ENCODE measurements around the gene ANKLE2.
"Not testable (repeated sequence)": the region's sequence is repeated elsewhere in the genome, so short reads cannot be mapped to it uniquely, and the experiment has no call there.

The ANKLE2 gene

GRCh38 chr12:132698341-132698740, 63.3 kb downstream of the ANKLE2 start:
- H2BK120ac ChIP-seq (ENCODE audit: low read depth, low read length) = no peak overlapping the region
- H3K36me3 ChIP-seq (replicated peaks in 1 of 2; ENCODE audit: control insufficient read depth in 2 of 2, insufficient read depth in 2 of 2, low read length in 2 of 2) = peaks cover 21 to 79% of the 10 kb centered on the region in 2 donors
- DNase-seq (ENCODE audit: low spot score) = no peak
- H3K4me3 ChIP-seq (ENCODE audit: low read length in 2 of 2) = no peak overlapping the region
- no peak overlapping the region for H2AK5ac ChIP-seq (ENCODE audit: low read depth, low read length)
- H3K18ac ChIP-seq (ENCODE audit: low read length) = no peak overlapping the region
- no peak overlapping the region for H3K4ac ChIP-seq (ENCODE audit: low read length)
- peaks cover 5% of the 10 kb centered on the region for H3K79me1 ChIP-seq (ENCODE audit: low read depth, low read length)
- no peak overlapping the region for H3K4me2 ChIP-seq (ENCODE audit: insufficient read depth, low read length, poor library complexity, severe bottlenecking)
- H2BK5ac ChIP-seq (ENCODE audit: low read length) = no peak overlapping the region
- H2BK12ac ChIP-seq (ENCODE audit: low read length) = no peak overlapping the region
- H4K8ac ChIP-seq (ENCODE audit: low read depth, low read length) = no peak overlapping the region
- no peak overlapping the region for H2AFZ ChIP-seq (ENCODE audit: low read length)
- H3K4me1 ChIP-seq (ENCODE audit: control insufficient read depth in 2 of 2, insufficient read depth in 1 of 2, low read depth in 1 of 2, low read length in 2 of 2) = peaks cover 0 to under 1% of the 10 kb centered on the region in 2 donors
- H3K9me3 ChIP-seq (replicated peaks in 1 of 2; ENCODE audit: control insufficient read depth in 2 of 2, insufficient read depth in 1 of 2, low read depth in 1 of 2, low read length in 2 of 2) = no peaks in the 10 kb centered on the region
- no peaks in the 10 kb centered on the region for H3K27me3 ChIP-seq (ENCODE audit: control insufficient read depth in 3 of 3, insufficient read depth in 3 of 3, low read depth in 1 of 3, low read length in 3 of 3)
- no peak overlapping the region for H3K23ac ChIP-seq (ENCODE audit: low read depth, low read length, poor library complexity)
- no peak overlapping the region for H4K91ac ChIP-seq (ENCODE audit: low read depth, low read length, poor library complexity)
- H3K27ac ChIP-seq (replicated peaks; ENCODE audit: low read length) = no peak overlapping the region
- no CpG with 5 or more reads among the region's 5 CpGs for WGBS, 2 donors (ENCODE audit: extremely low coverage in 2 of 2, insufficient read length in 2 of 2, insufficient replicate concordance in 1 of 2)
- no peak overlapping the region for H3K14ac ChIP-seq (ENCODE audit: low read length)
- no peak overlapping the region for H3K9ac ChIP-seq (ENCODE audit: low read depth, low read length, poor library complexity)
- H2BK15ac ChIP-seq (ENCODE audit: low read length) = no peak overlapping the region

GRCh38 chr12:132695431-132695830, 66.2 kb downstream of the ANKLE2 start:
- Histone ChIP-seq H2BK5ac (ENCODE audit: low read length) (no peak overlapping the region), H3K4ac (ENCODE audit: low read length) (no peak overlapping the region), H3K79me1 (ENCODE audit: low read depth, low read length) (peaks cover 2% of the 10 kb centered on the region), H2BK120ac (ENCODE audit: low read depth, low read length) (no peak overlapping the region), H2AFZ (ENCODE audit: low read length) (no peak overlapping the region), H3K36me3 (replicated peaks in 1 of 2; ENCODE audit: control insufficient read depth in 2 of 2, insufficient read depth in 2 of 2, low read length in 2 of 2) (peaks cover 13 to 66% of the 10 kb centered on the region in 2 donors), H3K9me3 (replicated peaks in 1 of 2; ENCODE audit: control insufficient read depth in 2 of 2, insufficient read depth in 1 of 2, low read depth in 1 of 2, low read length in 2 of 2) (no peaks in the 10 kb centered on the region), H3K27me3 (ENCODE audit: control insufficient read depth in 3 of 3, insufficient read depth in 3 of 3, low read depth in 1 of 3, low read length in 3 of 3) (no peaks in the 10 kb centered on the region), H3K23ac (ENCODE audit: low read depth, low read length, poor library complexity) (no peak overlapping the region), H3K27ac (replicated peaks; ENCODE audit: low read length) (no peak overlapping the region), H2AK5ac (ENCODE audit: low read depth, low read length) (no peak overlapping the region), H4K91ac (ENCODE audit: low read depth, low read length, poor library complexity) (no peak overlapping the region), H3K9ac (ENCODE audit: low read depth, low read length, poor library complexity) (no peak overlapping the region), H4K8ac (ENCODE audit: low read depth, low read length) (no peak overlapping the region), H3K4me2 (ENCODE audit: insufficient read depth, low read length, poor library complexity, severe bottlenecking) (no peak overlapping the region), H3K4me3 (ENCODE audit: low read length in 2 of 2) (no peak overlapping the region), H3K4me1 (ENCODE audit: control insufficient read depth in 2 of 2, insufficient read depth in 1 of 2, low read depth in 1 of 2, low read length in 2 of 2) (no peaks in the 10 kb centered on the region), H3K18ac (ENCODE audit: low read length) (no peak overlapping the region), H2BK15ac (ENCODE audit: low read length) (no peak overlapping the region), H3K14ac (ENCODE audit: low read length) (no peak overlapping the region), H2BK12ac (ENCODE audit: low read length) (no peak overlapping the region)
- WGBS, 2 donors (ENCODE audit: extremely low coverage in 2 of 2, insufficient read length in 2 of 2, insufficient replicate concordance in 1 of 2) = no CpG with 5 or more reads among the region's 12 CpGs
- DNase-seq (ENCODE audit: low spot score) = no peak

- not testable (repeated sequence) for H3K27me3 ChIP-seq (ENCODE audit: control insufficient read depth in 3 of 3, insufficient read depth in 3 of 3, low read depth in 1 of 3, low read length in 3 of 3); H3K4me1 ChIP-seq (ENCODE audit: control insufficient read depth in 2 of 2, insufficient read depth in 1 of 2, low read depth in 1 of 2, low read length in 2 of 2); H3K14ac ChIP-seq (ENCODE audit: low read length); H2AFZ ChIP-seq (ENCODE audit: low read length); H3K4me3 ChIP-seq (ENCODE audit: low read length in 2 of 2); H3K23ac ChIP-seq (ENCODE audit: low read depth, low read length, poor library complexity); H3K9me3 ChIP-seq (replicated peaks in 1 of 2; ENCODE audit: control insufficient read depth in 2 of 2, insufficient read depth in 1 of 2, low read depth in 1 of 2, low read length in 2 of 2); H2BK5ac ChIP-seq (ENCODE audit: low read length); H3K18ac ChIP-seq (ENCODE audit: low read length); H3K27ac ChIP-seq (replicated peaks; ENCODE audit: low read length); H2BK12ac ChIP-seq (ENCODE audit: low read length); H3K4me2 ChIP-seq (ENCODE audit: insufficient read depth, low read length, poor library complexity, severe bottlenecking); H4K91ac ChIP-seq (ENCODE audit: low read depth, low read length, poor library complexity); H2AK5ac ChIP-seq (ENCODE audit: low read depth, low read length); H2BK15ac ChIP-seq (ENCODE audit: low read length); H3K4ac ChIP-seq (ENCODE audit: low read length); H3K79me1 ChIP-seq (ENCODE audit: low read depth, low read length); H2BK120ac ChIP-seq (ENCODE audit: low read depth, low read length); H3K9ac ChIP-seq (ENCODE audit: low read depth, low read length, poor library complexity); H4K8ac ChIP-seq (ENCODE audit: low read depth, low read length); DNase-seq (ENCODE audit: low spot score)
- no CpG with 5 or more reads among the region's 3 CpGs for WGBS, 2 donors (ENCODE audit: extremely low coverage in 2 of 2, insufficient read length in 2 of 2, insufficient replicate concordance in 1 of 2)
- peaks cover 13 to 69% of the 10 kb centered on the region in 2 donors for H3K36me3 ChIP-seq (replicated peaks in 1 of 2; ENCODE audit: control insufficient read depth in 2 of 2, insufficient read depth in 2 of 2, low read length in 2 of 2)
Measured at GRCh38 chr12:132694888-132695287, 66.7 kb downstream of the ANKLE2 start.

GRCh38 chr12:132692030-132692429, 69.6 kb downstream of the ANKLE2 start:
- H3K9me3 ChIP-seq (replicated peaks in 1 of 2; ENCODE audit: control insufficient read depth in 2 of 2, insufficient read depth in 1 of 2, low read depth in 1 of 2, low read length in 2 of 2); H3K18ac ChIP-seq (ENCODE audit: low read length); H2BK15ac ChIP-seq (ENCODE audit: low read length); H2BK120ac ChIP-seq (ENCODE audit: low read depth, low read length); H3K27me3 ChIP-seq (ENCODE audit: control insufficient read depth in 3 of 3, insufficient read depth in 3 of 3, low read depth in 1 of 3, low read length in 3 of 3); H2BK5ac ChIP-seq (ENCODE audit: low read length); H3K79me1 ChIP-seq (ENCODE audit: low read depth, low read length); H3K14ac ChIP-seq (ENCODE audit: low read length); H4K91ac ChIP-seq (ENCODE audit: low read depth, low read length, poor library complexity); H2AFZ ChIP-seq (ENCODE audit: low read length); H3K23ac ChIP-seq (ENCODE audit: low read depth, low read length, poor library complexity); H2AK5ac ChIP-seq (ENCODE audit: low read depth, low read length); H2BK12ac ChIP-seq (ENCODE audit: low read length); H3K4me1 ChIP-seq (ENCODE audit: control insufficient read depth in 2 of 2, insufficient read depth in 1 of 2, low read depth in 1 of 2, low read length in 2 of 2); H3K4me2 ChIP-seq (ENCODE audit: insufficient read depth, low read length, poor library complexity, severe bottlenecking); DNase-seq (ENCODE audit: low spot score); H4K8ac ChIP-seq (ENCODE audit: low read depth, low read length); H3K27ac ChIP-seq (replicated peaks; ENCODE audit: low read length); H3K4ac ChIP-seq (ENCODE audit: low read length); H3K9ac ChIP-seq (ENCODE audit: low read depth, low read length, poor library complexity): not testable (repeated sequence)
- WGBS, 2 donors (ENCODE audit: extremely low coverage in 2 of 2, insufficient read length in 2 of 2, insufficient replicate concordance in 1 of 2) = no CpG with 5 or more reads among the region's 3 CpGs
- peak overlapping the region in 1 of 2 donors; percentile 46 for H3K4me3 ChIP-seq (ENCODE audit: low read length in 2 of 2)
- H3K36me3 ChIP-seq (replicated peaks in 1 of 2; ENCODE audit: control insufficient read depth in 2 of 2, insufficient read depth in 2 of 2, low read length in 2 of 2) = peaks cover 9 to 48% of the 10 kb centered on the region in 2 donors

Data from neuronal stem cell (in vitro differentiated cells).